NK-92 (cell line): ENCODE measurements around the gene ACBD6.

ENCODE experiments used
- DNase-seq: peaks from one replicate; lab custom pipeline; 2025; ENCODE audit not compliant: unreplicated experiment; lab: John Stamatoyannopoulos, UW

The ACBD6 gene

DNA sequence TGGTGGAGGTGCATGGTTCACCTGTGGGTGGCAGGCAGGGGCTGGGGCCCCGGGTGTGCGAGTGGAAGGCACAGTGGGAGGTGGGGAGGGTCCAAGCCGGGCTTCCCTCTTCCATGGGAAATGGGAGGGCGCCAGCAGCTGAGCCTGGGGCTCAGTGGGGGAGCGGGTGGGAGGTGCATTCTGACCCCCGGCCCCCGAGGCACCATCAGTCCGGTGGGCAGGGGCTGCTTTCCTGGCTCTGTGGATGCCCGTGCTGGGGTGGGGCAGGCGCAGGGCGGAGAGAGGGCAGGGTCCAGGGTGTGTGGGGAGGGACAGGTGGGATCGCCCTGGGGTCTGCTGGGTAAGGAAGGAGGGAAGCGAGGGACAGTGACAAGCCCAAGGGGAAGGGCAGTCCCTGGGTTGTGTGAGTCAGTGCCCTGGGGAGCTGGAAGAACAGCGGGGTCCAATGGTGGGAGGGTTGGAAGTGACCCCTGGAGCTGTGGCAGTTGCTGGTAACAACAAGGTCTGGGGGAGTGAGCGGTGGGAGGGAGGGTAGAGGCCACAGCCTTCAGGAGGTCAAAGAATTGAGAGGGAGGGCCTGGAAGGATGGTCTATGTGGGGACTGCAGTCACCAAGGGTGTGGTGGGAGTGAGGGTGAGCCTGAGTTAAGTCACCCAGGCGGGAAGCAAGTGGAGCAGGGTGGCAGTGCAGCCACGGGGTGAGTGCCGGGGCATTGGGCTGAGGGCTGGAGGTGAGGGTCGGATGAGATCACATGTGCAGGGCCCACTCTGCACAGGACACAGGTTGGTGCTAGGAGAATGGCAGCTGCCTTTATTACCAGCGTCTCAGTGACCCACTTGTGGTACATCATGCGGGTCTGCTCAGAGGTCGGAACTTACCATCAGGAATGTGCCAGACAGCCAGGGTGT lies 242.7 kb downstream of the ACBD6 start:
- DNase-seq: no peak

DNA sequence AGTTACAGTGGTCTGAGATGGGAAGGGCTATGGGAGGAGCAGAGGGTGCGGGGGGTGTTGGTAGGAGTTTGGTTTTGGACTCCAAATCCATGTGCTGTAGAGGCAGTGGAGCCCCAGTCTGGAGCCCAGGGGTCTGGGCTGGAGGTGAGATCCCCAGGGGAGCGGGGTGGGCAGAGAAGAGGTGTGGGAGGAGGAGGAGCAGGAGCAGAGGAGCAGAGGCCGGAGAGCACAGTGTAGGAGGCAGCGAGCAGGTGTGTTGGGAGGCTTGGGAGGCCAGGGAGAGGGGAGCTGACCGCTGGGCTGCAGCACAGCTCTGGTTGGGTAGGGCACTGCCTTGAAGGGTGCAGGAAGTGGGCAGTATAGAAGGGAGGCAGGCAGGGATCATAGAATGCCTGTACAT lies 243.4 kb downstream of the ACBD6 start:
- DNase-seq: no peak

DNA sequence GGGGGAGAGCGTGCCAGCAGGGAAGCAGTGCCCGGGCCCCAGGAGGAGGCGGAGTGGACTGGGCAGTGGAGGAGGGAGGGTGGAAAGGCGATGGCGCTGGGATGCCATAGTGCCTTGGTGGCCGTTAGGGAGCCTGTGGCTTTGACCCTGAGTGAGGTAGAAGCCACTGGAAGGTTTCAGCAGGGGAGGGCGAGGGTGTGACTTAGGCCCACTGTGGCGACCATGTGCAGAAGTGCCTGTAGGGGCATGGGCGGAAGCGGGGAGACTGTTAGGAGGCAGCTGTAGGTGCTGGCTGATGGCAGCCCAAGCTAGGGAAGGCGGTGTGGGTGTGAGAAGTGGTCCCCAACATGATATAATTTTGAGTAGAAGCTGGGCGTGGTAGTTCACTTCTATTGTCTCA lies 244.1 kb downstream of the ACBD6 start:
- DNase-seq: no peak

DNA sequence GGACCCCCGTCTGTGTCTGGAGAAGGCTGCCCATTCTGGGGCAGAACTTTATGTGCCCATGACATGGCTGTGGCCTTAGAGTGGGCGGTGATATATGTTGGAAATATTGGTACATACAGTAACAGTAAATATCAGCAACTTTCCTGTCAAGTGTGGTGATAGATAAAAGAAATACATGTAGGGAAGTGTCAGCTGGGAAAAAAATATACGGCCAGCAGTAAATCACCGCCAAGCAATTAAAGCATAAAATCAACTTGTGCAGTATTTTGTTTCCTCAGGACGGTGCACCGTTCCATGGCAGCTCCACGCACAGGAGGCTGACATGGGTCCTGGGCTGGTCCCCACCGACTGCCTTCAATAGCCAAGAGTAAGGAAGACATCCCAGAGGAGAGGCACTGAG lies 244.9 kb downstream of the ACBD6 start:
- no peak for DNase-seq

DNA sequence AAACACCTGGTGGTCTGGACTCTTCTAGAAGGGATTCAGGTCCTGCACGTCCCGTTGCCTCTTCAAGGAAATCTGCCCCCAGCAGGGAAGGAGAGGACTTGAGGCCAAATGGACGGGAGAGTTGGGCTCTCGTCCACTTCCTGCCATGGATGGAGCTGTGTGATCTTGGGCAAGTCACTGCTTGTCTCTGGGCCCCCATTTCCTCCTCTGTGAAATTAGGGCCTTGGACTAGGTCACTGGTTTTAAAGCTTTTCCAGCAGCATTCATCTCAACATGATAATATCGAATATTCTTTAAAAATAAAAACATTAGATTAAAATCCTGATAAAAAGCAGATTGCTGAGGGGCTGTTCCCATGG lies 245.4 kb downstream of the ACBD6 start:
- no peak for DNase-seq

DNA sequence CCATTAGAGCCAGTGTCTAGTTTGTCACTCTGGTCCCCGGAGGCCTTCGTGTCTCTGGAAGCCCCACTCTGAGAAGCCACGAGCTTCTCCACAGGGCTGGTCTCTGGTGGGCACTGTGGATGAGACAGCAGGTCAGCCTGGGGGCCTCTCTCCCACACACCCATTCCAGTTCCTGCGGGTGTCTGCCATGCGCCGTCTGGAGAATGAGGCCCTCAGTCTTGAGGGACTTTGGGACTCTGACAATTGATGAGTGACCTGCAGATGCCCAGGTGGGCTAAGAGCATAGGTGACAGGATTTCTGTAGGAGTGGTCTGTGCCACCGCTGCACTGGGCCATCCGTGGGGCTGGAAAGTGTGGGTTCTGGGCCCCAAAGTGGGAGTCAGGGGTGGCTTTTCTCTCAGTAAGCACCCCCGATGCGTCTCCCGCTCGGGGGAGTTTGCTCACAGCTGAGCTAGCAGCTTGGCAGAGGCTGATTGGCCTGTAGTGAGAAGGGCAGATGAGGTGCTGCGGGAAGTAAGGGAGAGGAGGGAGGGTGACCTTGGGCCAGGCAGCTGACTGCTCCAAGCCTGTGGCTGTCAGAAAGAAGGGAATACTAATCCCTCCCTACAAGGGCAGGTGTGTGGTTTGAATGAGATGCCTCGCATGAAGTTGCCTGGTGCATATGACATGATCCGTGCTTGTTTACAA lies 245.9 kb downstream of the ACBD6 start:
- DNase-seq: no peak

DNA sequence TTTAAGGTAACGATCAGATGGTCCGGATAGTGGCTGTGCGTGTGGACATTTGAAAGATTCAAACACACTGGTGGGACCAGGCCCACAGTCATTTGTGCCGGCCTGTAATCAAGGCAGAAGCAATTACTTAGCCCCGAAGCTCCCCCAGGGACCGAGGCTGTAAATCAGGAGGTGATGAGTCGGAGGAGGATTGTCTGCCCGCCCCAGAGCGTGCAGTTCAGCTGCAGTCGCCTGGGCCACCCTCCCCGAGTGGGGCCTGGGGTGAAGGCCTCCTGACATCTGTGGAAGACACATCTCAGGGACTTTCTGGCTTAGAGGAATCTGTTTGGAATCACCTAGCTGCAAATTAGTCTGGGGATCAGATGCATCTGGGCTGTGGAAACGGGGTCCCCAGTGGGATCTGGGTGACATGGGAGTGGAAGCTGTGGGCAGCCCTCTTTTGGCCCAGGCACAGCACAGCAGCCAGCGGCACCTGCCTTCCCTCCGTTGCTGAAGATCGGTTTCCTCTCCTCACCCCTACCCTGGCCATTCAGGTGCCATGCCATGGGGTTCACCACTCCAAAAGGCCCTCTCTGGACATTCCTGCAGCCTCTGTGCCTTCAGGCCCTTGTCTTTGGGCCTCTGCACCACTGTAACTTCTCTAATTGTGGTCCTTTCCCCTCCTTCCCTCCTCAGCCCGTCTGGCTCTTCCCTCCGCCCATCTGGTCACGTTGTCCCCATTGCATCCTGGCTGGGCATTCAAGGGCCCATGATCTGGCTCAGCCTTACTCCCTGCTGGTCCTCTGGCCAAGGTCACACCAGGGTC lies 246.6 kb downstream of the ACBD6 start:
- no peak for DNase-seq

DNA sequence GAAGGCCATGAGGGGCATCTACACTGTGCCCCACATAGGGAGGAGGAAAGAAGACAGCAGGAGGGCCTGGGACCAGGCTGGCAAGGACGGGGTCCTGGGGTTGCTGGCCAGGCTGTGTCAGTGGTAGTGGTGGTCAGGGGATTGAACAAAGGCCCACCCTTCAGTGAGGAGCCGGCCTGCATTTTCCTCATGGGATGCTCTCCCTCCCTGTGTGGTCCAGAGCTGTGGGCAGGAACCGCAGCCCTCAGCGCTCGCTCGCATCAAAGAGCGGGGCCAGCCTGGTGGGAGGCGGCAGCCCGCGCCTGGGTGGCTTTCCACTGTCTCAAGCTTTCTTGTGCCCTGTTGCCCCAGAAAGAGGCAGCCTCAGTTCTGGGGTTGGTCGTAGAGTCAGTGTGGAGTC lies 247.5 kb downstream of the ACBD6 start:
- no peak for DNase-seq

DNA sequence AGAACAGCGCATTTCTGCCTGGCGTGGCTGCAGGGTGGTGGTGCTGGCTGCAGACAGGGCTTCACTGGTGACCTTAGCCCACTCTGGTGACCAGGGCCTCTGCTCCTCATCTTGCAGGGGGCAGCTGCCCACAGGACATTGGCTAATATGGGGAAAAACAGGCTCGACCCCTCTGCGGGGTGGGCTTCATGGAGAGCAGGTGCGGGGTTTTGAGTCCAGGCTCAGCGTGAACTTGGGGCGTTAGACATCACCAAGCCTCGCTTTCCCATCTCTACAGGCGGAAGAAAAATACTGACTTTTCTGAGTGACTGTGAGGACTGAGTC lies 247.9 kb downstream of the ACBD6 start:
- DNase-seq: no peak

DNA sequence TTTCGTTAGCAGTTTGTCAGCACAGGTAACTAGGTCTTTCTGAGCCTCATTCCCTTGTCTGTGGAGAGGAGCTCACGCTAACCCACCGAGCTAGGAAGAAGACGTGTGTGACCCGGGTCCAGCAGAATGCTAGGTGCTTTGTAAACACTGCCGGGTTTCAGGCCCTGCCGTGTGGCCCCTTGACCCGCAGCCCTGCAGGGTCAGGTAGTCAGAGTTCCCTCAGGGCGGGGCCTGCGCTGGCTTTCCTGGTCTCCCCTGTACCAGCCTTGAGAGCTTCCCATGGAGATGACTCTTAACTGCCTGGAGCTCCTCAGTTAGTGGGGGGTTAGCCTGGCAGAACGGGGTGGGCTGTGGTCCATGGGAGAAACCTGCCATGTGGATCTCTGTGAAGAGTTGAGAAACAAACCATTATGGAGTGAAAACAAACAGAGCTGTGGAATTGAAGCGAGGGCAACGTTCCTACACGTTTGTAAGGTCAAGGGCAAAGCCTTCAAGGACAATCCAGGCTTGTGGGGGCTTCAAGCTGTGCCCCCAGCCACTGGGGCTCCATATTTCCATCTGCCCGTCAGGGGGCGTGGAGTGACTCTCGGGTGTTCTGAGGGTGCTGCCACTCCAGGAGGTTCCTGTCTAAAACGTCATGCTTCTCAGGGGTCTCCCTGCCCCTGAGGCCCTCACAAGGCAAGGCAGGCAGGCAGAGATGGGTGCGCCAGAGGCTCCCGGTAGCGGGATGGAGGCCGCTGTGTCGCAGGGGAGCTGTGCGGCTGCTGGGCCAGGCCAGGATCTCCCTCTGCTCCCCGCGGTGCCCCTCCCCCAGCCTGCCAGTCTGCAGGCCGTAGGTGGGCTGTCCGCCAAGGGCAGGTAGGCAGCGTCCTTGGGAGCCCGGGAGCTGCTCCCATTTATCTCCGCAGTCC lies 248.5 kb downstream of the ACBD6 start:
- no peak for DNase-seq

DNA sequence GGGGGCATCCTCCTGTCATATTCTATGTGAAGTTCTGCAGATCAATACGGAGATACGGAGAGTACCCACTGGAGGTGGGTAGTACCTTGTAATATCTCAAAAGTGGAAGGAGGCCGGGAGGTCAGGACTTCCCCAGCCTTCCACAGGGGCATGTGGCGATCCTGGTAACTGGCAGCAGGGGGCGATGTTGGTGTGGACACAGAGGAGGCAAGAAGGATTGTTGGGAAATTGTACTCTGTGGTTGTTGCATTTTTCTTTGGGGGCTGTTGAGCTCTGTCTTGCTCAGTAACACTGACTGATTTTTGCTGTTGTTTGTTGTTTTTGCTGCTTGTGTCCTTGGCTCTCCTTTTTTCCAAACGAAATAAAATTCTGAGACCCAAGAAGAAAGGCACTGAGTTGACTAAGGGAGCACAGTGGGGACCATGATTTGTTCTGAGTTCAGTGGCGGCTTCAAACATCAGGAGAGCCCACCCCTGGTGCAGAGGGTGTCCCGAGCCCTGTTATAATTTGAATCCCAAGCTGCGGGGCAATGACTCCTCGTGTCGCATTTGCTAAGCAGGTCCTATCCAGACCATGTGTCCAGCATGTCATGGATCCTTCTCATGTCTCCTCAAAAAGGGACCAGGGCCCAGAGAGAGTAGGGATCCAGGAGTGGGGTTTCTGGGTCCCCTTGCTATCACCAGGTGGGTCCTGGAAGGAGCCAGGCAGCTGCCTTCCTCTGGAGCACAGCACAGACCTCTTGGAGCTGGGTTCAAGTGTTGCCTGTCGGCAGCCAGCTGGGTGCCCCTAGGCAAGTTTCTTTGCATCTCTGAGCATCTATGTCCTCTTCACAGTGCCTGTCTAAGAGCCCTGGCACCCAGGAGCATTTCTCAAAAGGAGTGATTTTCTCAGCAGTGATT lies 249.5 kb downstream of the ACBD6 start:
- DNase-seq: no peak

DNA sequence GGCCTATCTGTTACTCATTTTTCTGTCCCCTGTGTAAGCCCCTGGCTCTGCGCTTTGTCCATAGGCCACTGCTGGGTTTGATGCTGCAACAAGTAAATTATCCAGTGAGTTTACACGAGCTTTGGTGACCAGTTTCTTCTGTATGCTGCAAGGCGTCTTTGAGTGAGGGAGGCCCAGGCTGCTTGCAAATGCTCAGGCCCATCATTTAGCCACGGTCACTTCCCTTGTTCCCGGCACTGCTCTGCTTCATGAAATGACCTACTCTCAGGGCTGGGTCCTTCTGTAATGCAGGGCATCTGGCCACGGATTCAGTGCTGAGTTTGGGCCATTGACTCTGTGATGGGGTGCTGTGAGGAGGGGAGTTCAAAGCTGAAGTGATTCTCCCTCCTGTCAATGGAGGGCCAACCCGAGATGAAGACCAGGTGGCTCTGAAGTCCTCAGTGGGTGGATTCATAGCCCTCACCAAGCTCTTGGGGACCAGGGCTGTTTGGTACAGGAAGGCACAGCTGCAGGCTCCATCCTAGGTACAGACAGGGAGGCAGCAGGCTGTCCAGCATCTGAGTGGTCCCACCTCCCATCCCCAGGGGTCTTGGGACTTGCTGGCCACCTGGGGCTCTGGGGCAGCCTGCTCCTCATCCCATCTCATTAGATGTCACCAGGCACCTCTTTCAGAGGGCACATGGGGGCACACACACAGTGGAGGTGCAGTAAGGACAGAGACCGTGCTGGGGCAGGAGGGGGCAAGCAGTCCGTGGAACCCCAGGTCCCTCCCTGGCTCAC lies 250.7 kb downstream of the ACBD6 start:
- DNase-seq: no peak

DNA sequence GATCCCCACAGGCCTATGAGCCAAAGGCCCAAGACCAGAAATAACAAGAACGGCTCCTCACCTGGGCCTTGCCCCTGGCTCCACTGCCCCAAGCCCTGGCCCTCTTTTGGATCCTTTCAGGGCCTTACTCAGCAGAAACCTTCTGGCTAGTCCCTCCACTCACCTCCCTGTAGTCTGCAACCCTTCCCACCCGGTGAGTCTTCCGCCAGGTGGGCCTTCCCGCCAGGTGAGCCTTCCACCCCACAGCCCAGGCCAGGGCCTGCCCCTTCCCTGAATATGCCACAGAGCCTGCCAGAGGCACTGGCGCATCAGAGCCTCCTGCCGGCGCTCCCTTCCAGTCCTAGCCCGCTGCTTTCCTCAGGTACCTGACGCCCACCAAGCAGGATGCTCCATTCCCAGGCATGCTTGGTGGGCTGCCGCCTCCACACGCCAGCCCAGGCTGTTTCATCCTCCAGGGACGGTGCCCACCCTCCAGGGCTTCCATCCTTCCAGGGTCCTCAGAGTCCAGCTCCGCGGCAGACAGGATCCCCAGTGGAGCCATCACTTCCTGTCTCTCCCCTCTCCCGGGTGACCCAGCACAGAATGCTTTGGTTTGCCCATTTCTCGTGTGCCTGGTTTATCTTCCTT lies 251.4 kb downstream of the ACBD6 start:
- no peak for DNase-seq

DNA sequence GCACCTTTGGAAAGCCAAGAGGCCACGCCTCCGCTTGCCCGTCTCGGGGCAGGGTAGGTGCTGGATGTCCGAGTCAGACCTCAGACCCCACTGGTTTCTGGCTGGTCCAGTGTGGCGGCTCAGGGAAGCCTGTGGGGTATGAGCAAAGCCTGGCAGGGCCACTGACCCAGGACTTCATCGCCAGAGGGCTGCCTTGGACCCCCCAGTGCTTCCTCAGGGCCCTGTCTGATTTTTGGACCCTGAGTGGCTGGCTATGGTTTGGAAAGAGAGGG lies 251.9 kb downstream of the ACBD6 start:
- no peak for DNase-seq

DNA sequence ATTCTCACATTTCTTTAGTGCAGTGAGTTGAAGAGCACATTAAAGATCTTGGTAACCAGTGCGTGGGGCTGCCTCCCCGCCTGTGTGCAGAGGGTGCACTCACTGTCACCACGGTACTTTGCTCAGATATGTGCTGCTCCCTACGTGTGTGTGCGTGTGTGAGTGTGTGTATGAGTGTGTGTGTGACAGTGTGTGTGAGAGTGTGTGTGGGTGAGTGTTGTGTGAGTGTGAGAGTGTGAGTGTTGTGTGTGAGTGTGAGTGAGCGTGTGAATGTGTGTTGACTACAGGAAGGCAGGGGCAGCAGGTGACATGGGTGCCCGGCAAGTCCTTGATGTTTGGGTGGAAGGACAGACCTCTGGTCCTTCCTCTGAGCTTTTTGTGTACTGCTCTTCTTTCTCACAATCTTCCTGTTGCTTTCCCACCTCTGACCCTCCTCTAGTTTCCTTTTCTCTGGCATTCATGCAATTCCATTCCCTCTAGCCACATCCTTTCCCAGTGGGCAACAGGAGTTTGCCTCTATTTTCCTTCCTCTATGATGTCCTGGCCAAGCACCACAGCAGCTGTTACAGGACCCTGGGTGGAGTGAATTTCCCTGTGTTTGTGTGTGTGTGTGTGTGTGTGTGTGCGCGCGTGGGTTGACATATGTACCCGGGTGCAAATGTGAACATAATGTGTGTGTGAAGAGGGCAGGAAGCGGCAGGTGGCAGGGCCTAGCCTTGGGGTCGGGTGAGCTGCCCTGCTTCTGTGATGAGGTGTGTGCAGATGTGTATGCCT lies 252.5 kb downstream of the ACBD6 start:
- no peak for DNase-seq

DNA sequence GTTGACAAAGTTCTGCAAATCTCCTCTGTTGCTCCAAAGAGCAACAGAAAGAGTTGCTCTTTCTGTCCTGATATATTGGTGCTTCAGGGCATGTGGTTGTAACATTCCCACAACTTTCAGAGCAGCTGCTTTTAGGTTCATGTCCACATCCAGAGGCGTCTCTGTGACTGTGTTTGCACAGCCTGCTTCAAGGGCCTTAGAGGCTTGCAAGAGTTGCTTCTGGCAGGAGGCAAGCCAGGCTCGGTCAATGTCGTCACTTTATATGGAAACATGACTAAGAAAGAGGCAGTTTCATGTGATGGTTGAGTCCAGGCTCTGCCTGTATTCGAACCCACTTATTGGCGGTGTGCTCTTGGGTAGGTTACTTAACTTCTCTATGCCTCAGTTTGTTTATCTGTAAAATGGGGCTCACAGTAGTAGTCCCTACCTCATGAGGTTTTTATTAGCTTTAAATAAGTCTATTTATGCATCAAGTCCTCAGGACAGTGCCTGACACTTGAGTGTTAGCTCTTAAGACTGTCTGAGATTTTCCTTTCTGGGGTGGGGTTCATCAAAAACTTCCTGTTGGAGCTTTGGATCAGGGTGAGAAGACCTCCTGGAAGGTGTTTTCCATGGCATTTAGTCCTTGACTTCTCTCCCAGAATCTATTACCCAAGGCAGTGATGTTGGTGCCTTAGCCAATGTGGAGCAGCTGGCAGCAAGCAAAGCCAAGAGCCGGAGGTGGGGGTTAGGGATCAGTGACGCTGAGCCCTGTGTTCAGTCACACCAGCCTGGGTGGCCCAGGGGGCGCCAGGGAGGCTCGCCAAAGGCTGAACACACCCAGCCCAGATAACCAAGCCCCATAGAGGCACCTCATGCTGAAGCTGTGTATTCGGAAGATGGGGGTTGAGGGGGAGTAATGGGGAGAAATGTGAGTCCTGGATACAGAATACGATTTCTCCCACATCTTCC lies 253.4 kb downstream of the ACBD6 start:
- no peak for DNase-seq

DNA sequence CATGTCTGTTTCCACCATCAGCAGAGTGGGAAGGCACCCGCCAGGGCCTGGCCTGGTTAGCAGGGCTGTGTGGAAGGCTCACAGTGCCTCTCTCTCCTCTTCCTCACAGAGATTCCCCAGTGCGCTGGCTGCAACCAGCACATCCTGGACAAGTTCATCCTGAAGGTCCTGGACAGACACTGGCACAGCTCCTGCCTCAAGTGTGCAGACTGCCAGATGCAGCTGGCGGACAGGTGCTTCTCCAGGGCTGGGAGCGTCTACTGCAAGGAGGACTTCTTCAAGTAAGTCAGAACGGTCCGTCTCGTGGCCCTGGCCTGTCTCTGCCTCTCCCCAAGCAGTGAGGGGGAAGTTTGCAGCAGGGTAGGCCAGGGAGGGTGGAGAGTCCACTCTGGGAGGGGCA lies 254.2 kb downstream of the ACBD6 start:
- DNase-seq: no peak
